GM10266 (cell line): ENCODE results near the gene SULT1A1.
A peak's percentile ranks its signal among the peaks of the same experiment; 100 is the strongest.
"Not testable (repeated sequence)": the region's sequence is repeated elsewhere in the genome, so short reads cannot be mapped to it uniquely, and the experiment has no call there.

Experiments used
- DNase-seq: peaks from one replicate; pipeline ENCODE4 v3.0.0; 2012; ENCODE audit errors: extremely low spot score
- TF ChIP-seq, protein P1 (sequence below): IDR thresholded peaks from 2 replicates; pipeline ENCODE4 v1.5.1; 2012; ENCODE audit warnings: mild to moderate bottlenecking, low read depth; ENCODE audit not compliant: control insufficient read depth, insufficient read depth; ENCODE audit errors: missing control alignments

SULT1A1 gene

DNA sequence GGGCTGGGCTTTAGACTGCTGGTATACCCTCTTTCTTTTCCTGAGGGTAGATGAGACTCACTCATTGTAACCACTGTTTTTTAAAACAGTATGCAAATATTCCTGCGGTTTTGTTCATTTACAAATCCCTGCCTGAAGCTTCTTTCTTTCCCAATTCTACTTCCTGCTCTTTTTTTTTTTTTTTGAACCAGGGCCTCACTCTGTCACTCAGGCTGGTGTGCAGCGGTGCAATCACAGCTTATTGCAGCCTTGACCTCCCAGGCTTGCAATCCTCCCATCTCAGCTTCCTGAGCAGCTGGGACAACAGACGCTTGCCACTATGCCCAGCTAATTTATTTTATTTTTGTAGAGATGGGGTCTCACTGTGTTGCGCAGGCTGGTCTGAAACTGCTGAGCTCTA, 8.0 kb upstream of the SULT1A1 start:
- TF ChIP-seq, protein P1, sequence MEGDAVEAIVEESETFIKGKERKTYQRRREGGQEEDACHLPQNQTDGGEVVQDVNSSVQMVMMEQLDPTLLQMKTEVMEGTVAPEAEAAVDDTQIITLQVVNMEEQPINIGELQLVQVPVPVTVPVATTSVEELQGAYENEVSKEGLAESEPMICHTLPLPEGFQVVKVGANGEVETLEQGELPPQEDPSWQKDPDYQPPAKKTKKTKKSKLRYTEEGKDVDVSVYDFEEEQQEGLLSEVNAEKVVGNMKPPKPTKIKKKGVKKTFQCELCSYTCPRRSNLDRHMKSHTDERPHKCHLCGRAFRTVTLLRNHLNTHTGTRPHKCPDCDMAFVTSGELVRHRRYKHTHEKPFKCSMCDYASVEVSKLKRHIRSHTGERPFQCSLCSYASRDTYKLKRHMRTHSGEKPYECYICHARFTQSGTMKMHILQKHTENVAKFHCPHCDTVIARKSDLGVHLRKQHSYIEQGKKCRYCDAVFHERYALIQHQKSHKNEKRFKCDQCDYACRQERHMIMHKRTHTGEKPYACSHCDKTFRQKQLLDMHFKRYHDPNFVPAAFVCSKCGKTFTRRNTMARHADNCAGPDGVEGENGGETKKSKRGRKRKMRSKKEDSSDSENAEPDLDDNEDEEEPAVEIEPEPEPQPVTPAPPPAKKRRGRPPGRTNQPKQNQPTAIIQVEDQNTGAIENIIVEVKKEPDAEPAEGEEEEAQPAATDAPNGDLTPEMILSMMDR = no peak
- DNase-seq = no peak

DNA sequence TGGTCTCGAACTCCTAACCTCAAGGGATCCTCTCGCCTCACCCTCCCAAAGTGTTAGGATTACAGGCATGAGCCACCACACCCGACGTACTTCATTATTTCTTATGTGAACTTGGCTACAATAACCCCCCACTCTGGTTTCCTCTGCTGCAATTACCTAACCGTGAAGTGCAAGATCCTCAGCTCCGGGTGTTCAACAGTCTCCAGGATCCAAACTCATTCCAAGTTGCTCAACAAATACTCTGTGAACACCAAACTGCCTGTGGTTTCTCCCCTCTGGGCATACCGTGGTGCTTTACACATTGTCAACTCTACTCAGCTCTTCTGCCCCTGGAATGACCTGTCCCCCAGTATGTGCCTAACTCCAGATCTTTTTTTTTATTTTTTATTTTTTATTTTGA, 6.8 kb upstream of the SULT1A1 start:
- TF ChIP-seq, protein P1 = no peak
- DNase-seq = no peak

DNA sequence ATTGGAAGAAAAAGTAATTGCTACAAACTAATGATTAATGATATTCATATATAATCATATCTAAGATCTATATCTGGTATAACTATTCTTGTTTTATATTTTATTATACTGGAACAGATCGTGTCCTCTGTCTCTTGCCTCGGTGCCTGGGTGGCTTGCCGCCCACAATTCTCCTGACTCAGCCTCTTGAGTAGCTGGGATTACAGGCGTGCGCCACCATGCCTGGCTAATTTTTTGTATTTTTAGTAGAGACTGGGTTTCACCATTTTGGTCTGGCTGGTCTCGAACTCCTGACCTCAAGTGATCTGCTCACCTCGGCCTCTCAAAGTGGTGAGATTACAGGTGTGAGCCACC, 6.4 kb upstream of the SULT1A1 start:
- DNase-seq = not testable (repeated sequence)

DNA sequence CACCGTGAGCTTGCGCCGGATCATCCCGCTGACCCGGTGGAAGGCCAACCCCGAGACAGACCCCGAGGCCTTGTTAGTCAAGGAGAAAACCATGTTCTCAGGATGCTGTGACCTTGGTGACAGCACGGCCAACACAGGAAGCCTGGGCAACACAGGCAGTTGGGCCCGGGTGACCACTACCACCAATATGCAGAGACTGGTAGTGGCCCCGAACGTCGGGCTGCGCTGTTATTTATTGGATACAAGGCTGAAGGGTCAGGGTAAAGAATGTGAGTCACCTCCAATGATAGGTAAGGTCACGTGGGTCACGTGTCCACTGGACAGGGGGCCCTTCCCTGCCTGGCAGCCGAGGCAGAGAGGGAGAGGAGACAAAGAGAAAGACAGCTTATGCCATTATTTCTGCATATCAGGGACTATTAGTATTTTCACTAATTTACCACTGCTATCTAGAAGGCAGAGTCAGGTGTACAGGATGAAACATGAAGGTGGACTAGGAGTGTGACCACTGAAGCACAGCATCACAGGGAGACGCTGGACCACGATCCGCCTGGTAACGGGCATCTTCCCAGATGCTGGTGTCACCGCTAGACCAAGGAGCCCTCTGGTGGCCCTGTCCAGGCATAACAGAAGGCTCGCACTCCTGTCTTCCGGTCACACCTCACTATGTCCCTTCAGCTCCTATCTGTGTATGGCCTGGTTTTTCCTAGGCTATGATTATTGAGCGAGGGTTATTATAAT, 5.8 kb upstream of the SULT1A1 start:
- DNase-seq = not testable (repeated sequence)
- TF ChIP-seq, protein P1 = peak; percentile 67

DNA sequence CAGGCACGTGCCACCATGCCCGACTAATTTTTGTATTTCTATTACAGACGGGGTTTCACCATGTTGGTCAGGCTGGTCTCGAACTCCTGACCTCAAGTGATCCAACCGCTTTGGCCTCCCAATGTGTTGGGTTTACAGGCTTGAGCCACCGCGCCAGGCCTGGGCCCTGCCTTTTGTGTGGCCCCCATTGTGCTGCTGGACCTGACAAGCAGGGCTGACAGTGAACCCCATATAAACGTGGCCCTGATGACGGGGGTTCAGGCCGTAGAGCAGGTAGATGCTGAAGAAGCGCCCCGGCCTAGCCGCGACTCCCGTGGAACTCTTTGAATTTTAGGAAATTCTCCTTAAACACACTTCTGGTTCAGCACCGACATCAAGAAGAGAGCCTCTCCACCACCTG, 4.7 kb upstream of the SULT1A1 start:
- DNase-seq = not testable (repeated sequence)

DNA sequence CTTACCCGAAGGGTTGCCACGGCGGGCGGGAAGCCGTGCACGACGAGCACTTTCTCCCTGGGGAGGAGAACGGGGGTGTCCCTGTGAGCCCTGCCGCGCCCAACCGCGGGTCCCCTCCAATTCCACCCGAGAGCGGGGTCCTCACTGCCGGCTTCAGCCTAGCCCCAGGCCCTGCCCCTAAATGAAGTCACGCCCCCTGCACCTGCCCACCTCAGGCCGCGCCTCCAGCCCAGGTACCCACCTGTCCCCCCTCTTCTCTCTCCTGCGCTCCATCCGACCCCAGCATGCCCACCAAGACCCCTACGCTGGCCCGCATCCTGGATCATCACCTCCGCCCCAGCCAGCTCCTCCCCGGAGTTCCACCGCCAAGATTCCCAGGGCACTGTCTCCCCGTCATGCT, 4.1 kb upstream of the SULT1A1 start:
- not testable (repeated sequence) for DNase-seq

DNA sequence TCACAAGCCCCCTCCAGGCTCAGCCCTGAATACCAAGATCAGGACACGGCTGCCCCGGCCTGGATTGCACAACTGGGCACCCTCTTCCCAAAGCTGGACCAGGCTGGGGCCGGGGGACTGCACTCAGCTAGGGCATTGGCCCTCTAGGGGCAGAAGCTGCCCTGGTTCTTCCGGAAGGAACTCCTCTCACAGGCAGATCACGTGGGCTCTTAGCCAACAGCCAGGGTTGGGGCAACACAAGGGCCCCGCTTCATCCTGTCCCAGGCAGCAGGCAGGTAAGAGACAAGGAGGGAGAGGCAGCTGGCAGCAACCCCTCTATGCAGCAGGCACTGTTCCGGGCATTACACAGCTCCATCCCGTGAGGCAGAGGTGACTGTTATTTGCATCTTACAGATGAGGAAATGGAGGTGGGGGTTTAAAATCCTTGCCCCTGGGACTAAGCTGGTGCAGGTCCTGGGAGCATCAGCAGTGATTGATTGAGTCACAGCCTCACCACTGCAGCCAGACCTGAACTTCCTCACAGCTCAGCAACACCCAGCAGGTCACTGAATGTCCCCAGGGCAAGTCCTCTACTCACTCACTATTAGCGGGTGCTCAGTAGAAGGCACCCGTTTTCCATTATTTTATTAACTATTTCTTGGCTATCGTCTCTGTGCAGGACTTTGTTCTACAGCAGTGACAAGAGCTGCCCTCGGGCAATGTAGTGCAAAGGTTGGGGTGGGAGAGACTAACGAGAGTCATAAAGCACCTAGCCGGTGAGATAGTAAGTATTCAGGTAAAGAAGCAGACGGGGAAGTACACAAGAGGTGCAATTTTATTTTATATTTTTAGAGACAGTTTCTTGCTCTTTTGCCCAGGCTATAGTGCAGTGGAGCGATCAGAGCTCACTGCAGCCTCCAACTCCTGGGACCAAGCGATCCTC, 2.8 kb upstream of the SULT1A1 start:
- not testable (repeated sequence) for DNase-seq

DNA sequence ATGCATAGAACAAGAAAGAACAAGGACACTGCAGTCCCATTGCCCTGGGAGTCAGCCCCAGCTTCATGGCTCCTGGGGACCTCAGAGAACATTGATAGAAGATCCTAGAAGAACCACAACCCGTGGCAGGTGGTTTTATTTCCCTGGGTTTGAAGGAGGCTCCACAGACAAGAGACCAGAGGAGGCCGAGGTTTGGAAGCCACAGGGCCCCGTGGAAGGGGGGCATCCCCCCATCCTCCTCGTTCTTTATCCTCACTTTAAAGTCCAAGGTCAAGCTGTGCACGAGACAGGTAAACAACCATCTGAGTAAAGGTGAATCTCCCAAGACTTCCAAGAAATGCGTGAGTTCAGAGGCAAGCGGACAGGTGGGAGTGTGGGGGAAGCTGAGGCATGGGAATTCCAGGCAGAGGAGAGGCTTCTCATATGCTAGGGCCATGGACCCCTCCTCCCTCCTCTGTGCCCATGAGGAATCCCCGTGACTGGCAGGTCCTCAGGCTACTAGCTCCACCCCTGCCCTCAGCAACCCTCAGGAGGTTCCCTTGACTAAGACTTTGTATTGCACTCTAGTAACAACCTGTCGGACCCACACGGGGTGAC, 849 bp upstream of the SULT1A1 start:
- TF ChIP-seq, protein P1 = no peak
- peak; percentile 40 for DNase-seq

DNA sequence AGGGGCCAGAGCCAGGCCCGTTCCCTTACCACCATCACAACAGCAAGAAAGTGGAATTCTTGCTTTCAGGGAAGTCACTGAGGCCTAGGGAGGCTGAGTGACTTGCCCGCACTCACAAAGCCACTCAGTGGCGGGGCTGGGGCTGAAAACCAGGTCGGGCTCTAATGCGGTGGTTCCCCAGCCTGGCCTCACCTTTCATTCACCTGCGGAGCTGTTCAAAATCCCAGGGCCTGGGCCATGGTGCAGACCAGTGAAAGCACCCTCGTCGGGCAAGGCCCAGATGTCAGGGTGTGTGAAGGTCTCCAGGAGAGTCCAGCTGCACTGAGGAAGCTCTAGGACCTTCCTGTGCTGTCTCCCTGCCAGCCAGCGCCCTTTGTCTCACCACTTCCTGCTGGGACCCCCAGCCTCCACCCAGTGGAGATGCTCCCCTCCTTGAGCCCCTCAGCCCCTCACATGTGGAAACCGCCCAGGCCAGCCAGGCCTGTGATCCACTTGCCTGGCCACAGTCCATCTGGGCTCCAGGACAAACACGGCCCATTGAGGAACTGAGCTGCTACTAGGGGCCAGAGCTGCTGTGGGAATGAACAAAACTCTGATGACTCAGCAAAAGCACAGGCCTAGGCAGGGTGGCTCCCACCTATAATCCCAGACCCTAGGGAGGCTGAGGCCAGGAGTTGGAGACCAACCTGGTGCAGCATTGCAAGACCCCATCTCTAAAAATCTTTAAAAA, 812 bp downstream of the SULT1A1 start:
- DNase-seq = not testable (repeated sequence)

DNA sequence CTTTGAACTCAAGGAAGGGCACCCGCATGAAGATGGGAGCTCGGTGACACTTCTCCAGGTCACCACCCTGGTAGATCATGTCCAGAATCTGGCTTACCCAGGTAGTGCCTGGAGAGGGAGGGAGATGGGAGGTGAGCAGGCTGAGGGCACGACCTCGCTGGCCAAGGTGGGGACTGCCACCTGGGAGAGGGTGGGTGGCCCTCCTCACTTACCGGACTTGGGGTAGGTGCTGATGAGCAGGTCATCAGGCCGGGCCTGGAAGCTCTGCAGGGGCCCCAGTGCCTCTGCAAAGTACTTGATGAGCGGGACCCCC, 1.4 kb downstream of the SULT1A1 start:
- not testable (repeated sequence) for DNase-seq

DNA sequence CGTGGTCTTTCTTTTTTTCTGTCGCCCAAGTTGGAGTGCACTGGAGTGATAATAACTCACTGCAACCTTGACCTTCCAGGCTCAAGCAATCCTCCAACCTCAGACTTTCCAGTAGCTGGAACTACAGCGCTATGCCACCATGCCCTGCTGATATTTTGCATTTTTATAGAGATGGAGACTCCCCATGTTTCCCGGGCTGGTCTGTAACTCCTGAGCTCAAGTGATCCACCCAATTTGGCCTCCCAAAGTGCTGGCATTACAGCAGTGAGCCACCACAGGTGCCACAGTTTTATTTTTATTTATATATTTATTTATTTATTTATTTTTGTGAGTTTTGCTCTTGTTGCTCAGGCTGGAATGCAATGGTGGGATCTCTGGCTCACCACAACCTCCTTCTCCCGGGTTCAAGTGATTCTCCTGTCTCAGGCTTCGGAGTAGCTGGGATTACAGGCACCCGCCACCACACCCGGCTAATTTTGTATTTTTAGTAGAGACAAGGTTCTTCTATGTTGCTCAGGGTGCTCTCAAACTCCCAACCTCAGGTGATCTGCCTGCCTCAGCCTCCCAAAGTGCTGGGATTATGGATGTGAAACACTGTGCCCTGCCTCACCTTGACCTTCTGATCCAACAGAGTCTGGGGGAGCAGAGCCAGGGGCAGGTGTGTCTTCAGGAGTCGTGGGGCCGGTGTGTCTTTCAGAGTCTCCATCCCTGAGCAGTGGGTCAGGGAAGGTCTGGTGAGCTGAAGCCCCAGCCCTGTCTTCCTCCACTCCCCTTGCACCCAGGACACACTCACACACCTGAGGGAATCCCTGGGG, 2.0 kb downstream of the SULT1A1 start:
- not testable (repeated sequence) for DNase-seq
